HFF-Myc (cell line): Measurements from ENCODE around the gene ACMSD.

Source experiments
- DNase-seq: peaks from one replicate; pipeline ENCODE4 v3.0.0-alpha.2; 2011; ENCODE audit warnings: low read depth; ENCODE audit errors: extremely low read depth
- H3K4me3 ChIP-seq: replicated peaks from 2 replicates; pipeline ENCODE4 v1.5.1; 2011; ENCODE audit warnings: low read depth, mild to moderate bottlenecking, control low read depth, low read length
- CTCF ChIP-seq: IDR thresholded peaks from 2 replicates; pipeline ENCODE4 v1.5.1; 2012; ENCODE audit warnings: mild to moderate bottlenecking, low read depth, low read length, control low read depth; ENCODE audit errors: missing control alignments

Gene ACMSD

GRCh38 chr2:134926231-134926931, 88.0 kb downstream of the ACMSD start:
- no peak for TF ChIP-seq CTCF
- no peak for DNase-seq
- no peak overlapping the region for H3K4me3 ChIP-seq

DNA sequence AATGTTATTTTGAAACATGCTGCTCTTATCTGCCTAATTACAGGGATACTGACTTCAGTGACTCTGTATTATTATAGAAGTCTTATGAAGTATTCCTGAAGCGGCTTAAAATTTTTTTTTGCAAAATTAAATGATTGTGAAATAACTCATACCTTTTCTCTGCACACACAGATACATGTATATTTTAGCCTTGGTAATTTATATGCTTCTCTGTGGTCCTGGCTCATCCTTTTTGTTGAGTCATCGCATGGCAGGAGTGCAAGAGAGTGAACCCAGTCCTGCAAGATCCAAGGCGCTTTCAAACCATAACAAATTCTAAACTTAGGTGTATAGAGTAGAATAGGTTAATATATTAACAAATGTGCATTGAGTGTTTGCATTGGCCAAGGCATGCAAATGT, 88.8 kb downstream of the ACMSD start:
- no peak for DNase-seq

DNA sequence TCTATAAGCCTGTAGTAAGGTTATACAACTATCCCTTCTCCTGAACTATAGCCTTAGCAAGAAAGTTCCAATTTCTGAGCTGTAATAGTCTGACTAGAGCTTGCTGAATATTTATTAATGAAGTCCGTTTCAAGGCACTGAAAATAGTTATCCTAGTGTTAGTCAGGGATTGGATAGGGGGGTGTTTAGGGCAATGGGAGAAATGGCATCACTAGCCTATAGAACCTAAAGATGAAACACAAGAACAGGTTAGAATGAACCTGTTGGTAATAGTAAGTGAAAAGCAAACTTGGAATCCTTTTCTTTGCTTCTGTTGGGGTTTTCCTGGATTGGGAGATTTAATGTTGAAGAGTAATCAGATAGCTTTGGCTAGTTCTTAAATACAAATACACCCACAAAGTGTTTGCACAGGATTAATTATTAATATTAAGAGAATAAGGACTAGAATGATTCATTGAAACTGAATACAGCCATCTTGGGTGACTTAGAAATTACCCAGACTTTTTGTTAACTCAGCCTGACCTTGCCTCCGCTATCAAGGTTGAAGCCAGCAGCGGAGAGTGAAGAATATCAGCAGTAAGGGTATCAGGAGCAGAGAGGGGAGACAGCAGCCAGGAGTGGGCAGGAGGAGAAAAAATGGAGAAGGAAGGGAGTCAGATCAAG, 94.6 kb downstream of the ACMSD start:
- H3K4me3 ChIP-seq: no peak overlapping the region
- no peak for TF ChIP-seq CTCF
- DNase-seq: no peak

More for the DNA sequence above, 88.8 kb downstream of the ACMSD start:
- H3K4me3 ChIP-seq: no peak overlapping the region
- TF ChIP-seq CTCF: no peak

DNA sequence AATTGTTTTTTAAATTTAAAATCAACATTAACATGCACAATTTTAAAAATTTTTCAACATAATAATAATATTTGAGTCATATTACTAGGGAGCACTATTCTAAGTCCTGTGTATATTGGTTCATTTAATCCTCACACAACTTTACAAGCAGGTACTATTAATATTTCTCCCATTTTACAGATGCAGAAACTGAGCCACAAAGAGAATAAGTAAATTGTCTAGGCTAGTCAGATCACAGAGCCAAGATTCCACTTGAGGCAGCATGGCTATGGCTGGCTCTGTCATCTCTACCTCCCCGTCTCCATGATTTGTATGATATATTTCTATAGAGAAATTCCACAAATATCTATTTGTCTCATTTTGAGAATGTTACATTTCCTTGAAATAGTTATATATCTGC, 95.3 kb downstream of the ACMSD start:
- TF ChIP-seq CTCF: no peak
- no peak for DNase-seq
- H3K4me3 ChIP-seq: no peak overlapping the region

GRCh38 chr2:134934150-134934549, 95.7 kb downstream of the ACMSD start:
- no peak overlapping the region for H3K4me3 ChIP-seq
- TF ChIP-seq CTCF: no peak
- DNase-seq: no peak

- H3K4me3 ChIP-seq: no peak overlapping the region
- TF ChIP-seq CTCF: no peak
- DNase-seq: no peak
These were observed 96.2 kb downstream of the ACMSD start for GRCh38 chr2:134934641-134935040.

GRCh38 chr2:134936691-134937090, 98.3 kb downstream of the ACMSD start:
- no peak overlapping the region for H3K4me3 ChIP-seq
- no peak for TF ChIP-seq CTCF
- no peak for DNase-seq
